ENCODE results near the gene PANK4.
"Not testable (repeated sequence)": the region's sequence is repeated elsewhere in the genome, so short reads cannot be mapped to it uniquely, and the experiment has no call there.

PANK4 gene

DNA sequence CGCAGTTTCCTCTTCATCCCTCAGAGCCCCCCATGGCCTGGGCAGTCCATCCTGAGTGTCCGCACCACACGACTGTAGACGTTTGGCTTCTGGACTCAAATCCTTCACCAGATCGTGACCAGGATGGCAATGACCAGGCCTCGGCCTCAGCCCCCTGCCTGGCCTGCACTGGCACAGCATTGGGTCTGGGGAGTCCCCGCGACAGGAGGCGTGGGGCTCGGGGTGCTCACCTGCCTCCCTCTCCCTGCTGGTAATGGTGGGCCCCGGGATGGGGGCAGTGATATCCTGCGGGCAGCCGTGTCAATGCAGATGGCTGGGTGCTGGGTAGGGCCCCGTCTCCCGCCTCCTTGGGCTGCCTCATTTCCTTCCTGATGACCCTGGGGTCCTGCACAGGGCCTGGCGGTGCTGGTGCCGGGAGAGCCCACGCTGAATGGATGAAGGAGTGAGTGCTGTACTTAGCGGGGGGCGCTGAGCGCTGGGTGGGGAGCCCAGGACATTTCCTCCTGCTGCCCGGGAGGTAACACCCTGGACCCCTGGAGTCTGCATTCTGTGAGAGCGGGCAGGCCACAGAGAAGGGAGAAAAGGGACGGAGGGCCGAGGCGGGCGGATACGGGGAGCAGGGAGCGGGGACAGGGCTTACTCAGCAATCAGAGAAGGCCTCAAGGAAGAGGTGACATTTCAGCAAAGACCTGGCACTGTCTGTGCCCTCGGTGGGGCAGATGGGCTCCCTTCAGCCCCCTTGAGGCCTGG is 27.6 kb upstream of the PANK4 start:
- H3K4me3 Mint-ChIP-seq, result no peak overlapping the region
- H3K27ac Mint-ChIP-seq, result peak overlapping the region; percentile 74

GRCh38 chr1:2553076-2553475 is 26.7 kb upstream of the PANK4 start:
- not testable (repeated sequence) for H3K9me3 Mint-ChIP-seq, DNase-seq, H3K4me3 Mint-ChIP-seq, H3K27me3 Mint-ChIP-seq, H3K27ac Mint-ChIP-seq
- Mint-ChIP-seq H3K36me3 (ENCODE audit: low read depth) (peaks cover 20% of the 10 kb centered on the region), H3K4me1 (ENCODE audit: low read depth) (peaks cover 51% of the 10 kb centered on the region)

More for the DNA sequence above, 27.6 kb upstream of the PANK4 start:
- Mint-ChIP-seq H3K9me3 (no peaks in the 10 kb centered on the region), H3K27me3 (no peaks in the 10 kb centered on the region), H3K36me3 (ENCODE audit: low read depth) (peaks cover 29% of the 10 kb centered on the region), H3K4me1 (ENCODE audit: low read depth) (peaks cover 52% of the 10 kb centered on the region)
- no peak for DNase-seq

DNA sequence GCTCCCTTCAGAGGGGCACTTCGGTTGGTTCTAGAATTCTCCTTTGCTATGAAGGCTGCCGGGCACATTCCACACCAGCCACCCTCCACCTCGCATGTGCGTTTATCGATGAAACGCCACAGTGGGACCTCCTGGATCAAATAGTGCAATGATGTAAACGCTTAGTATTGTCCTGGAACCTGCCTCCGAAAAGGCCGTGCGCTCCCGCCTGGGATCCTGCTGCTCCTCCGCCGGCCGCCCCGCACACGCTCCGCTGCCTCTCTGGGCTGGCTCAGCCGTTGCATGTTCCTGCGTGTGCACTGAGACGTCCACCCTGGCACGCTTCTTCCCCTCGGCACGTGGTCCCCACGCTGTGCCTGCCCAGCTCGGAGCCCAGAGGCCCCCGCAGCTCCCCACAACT is 25.8 kb upstream of the PANK4 start:
- no peaks in the 10 kb centered on the region for H3K9me3 Mint-ChIP-seq
- H3K27ac Mint-ChIP-seq, result no peak overlapping the region

DNA sequence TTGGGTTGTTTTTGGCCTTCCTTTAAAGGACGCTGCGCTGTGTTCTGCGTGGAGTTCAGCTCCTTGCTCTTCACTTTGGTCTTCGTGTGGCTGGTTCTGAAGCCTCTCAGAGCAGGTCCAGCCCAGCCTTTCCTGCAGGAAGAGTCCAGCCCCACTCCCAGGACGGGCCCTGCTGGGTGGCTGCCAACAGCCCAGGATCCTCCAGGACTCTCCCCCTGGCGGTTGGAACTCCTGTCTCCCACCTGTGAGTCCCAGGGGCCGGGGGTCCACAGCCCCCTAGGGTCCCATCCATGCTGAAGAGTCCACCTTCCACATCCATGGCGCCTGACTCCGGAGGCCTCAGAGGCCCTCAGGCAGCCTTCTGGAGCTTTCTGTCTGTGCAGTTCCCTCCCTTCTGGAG is 25.1 kb upstream of the PANK4 start:
- not testable (repeated sequence) for H3K36me3 Mint-ChIP-seq (ENCODE audit: low read depth); H3K9me3 Mint-ChIP-seq; H3K27ac Mint-ChIP-seq; H3K27me3 Mint-ChIP-seq; H3K4me3 Mint-ChIP-seq; DNase-seq
- peaks cover 52% of the 10 kb centered on the region for H3K4me1 Mint-ChIP-seq (ENCODE audit: low read depth)

More for the DNA sequence above, 25.8 kb upstream of the PANK4 start:
- peaks cover 53% of the 10 kb centered on the region for H3K4me1 Mint-ChIP-seq (ENCODE audit: low read depth)
- H3K27me3 Mint-ChIP-seq, result no peaks in the 10 kb centered on the region
- DNase-seq, result no peak
- no peak overlapping the region for H3K4me3 Mint-ChIP-seq
- H3K36me3 Mint-ChIP-seq (ENCODE audit: low read depth), result peaks cover 12% of the 10 kb centered on the region

DNA sequence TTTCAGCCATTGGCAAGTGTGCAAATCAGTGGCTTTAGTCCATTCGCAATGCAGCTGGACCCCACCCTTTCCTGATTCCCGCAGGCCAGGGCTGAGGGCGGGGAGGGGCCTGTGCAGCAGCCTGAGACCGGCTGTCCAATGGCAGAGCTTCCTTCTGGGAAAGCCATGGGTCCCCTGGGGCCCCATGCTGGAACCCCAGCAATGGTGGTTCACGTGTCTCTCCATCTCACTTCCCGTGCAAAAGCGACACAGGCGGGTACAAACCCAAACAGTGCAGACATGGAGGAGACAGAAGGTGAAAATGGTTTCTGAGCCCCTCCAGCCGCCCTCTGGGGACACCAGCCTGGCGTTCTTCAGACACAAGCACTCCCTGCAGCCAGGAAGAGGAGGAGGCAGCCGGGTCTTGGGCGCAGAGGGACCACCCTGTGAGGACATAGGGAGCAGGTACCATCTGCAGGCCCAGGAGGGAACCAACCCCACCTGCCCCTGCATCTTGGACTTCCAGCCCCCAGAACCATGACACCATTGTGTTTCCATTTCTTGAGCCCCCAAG is 24.0 kb upstream of the PANK4 start:
- not testable (repeated sequence) for H3K36me3 Mint-ChIP-seq (ENCODE audit: low read depth); H3K27me3 Mint-ChIP-seq; H3K9me3 Mint-ChIP-seq; H3K4me3 Mint-ChIP-seq; DNase-seq
- H3K27ac Mint-ChIP-seq, result peak overlapping the region; percentile 55
- peaks cover 47% of the 10 kb centered on the region for H3K4me1 Mint-ChIP-seq (ENCODE audit: low read depth)

GRCh38 chr1:2549367-2550029 is 23.1 kb upstream of the PANK4 start:
- Mint-ChIP-seq H3K27ac (peak overlapping the region; percentile 99), H3K4me3 (peak overlapping the region; percentile 80), H3K4me1 (ENCODE audit: low read depth) (peaks cover 43% of the 10 kb centered on the region)
- not testable (repeated sequence) for H3K9me3 Mint-ChIP-seq; H3K36me3 Mint-ChIP-seq (ENCODE audit: low read depth); DNase-seq; H3K27me3 Mint-ChIP-seq

GRCh38 chr1:2548068-2548589 is 21.7 kb upstream of the PANK4 start:
- peak; percentile 89 for DNase-seq
- peak overlapping the region; percentile 99 for H3K27ac Mint-ChIP-seq
- H3K4me1 Mint-ChIP-seq (ENCODE audit: low read depth), result peaks cover 41% of the 10 kb centered on the region
- no peaks in the 10 kb centered on the region for H3K27me3 Mint-ChIP-seq
- no peaks in the 10 kb centered on the region for H3K36me3 Mint-ChIP-seq (ENCODE audit: low read depth)
- no peaks in the 10 kb centered on the region for H3K9me3 Mint-ChIP-seq
- H3K4me3 Mint-ChIP-seq, result peak overlapping the region; percentile 80

DNA sequence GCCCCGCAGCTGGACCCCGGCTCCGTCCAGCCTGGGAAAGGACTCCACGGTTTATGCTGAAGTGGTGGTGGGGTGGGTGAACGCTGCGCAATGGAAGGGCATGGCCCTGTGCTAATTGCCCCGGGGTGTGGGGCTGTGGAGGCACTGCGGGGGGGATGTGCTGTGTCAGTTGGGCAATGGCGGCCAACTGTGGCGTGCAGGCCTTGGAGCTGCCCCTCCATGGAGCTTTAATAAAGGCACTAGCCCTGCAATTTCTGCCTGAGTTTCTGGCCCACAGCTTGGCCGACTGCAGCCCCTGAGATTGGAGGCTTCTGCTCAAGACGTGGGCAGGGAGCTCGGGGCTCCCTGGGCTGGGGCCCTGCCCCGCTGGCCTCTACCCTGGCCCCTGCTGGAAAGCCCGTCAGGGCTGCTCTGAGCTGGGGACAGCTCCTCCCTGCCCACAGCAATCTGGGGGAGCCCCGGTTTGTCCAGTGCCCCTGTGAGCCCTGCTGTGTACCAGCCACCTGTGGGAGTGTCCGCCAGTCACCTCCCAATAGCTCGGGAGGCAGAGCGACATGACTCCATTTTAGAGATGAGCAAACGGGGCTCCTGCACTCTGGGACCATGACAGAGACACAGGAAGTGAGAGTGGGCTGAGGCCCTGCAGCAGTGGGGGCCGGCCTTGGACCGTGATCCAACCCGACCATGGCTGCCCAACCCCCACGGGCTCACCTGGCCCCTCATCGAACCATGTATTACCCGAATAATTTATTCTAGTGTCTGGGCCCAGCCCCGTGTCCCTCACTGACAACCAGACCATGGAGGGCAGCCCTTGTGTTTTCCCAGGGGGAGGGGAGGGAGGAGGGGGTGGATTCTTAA is 21.0 kb upstream of the PANK4 start:
- Mint-ChIP-seq H3K4me3 (peak overlapping the region; percentile 80), H3K9me3 (no peaks in the 10 kb centered on the region), H3K4me1 (ENCODE audit: low read depth) (peaks cover 41% of the 10 kb centered on the region), H3K27me3 (no peaks in the 10 kb centered on the region), H3K27ac (peak overlapping the region; percentile 99), H3K36me3 (ENCODE audit: low read depth) (no peaks in the 10 kb centered on the region)
- DNase-seq, result no peak

DNA sequence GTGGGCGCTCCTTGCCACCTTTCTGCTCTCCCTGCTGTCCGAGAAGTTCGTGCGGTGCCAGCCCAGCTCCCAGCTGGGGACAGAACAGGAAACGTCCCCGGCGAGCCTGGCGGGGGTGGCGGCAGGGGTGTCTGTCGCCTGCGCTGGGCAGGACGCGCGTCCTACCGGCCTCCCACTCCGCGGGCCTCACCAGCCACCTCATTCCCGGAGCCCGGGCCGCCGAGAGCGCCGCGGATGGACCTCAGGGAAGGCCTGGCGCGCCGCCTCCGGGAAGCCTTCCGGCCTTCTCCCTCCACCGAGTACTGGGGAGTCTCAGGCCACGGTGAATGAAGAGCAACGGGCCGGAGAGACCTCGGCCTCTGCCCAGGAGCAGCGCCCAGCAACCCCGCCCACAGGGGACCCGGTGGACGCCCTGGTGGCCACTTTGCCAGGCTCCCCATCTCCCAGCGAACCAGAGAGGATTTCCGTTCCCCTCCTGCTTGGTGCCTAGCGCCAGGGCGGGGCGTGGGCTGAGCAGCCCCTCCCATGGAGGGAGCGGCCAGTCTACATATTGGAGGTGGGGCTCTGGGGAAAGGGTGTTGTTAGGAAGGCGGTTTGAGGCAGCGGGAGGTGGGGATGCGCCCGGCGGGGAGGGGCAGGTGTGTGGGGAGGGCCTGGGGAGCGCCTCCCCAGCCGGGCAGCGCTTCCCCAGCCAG is 20.3 kb upstream of the PANK4 start:
- H3K27me3 Mint-ChIP-seq, result no peaks in the 10 kb centered on the region
- peaks cover 41% of the 10 kb centered on the region for H3K4me1 Mint-ChIP-seq (ENCODE audit: low read depth)
- H3K9me3 Mint-ChIP-seq, result no peaks in the 10 kb centered on the region
- peak overlapping the region; percentile 99 for H3K27ac Mint-ChIP-seq
- DNase-seq, result peak; percentile 86
- peak overlapping the region; percentile 80 for H3K4me3 Mint-ChIP-seq
- H3K36me3 Mint-ChIP-seq (ENCODE audit: low read depth), result no peaks in the 10 kb centered on the region

GRCh38 chr1:2545754-2546514 is 19.5 kb upstream of the PANK4 start:
- peak; percentile 88 for DNase-seq
- H3K27ac Mint-ChIP-seq, result no peak overlapping the region
- peaks cover 41% of the 10 kb centered on the region for H3K4me1 Mint-ChIP-seq (ENCODE audit: low read depth)
- peaks cover 2% of the 10 kb centered on the region for H3K27me3 Mint-ChIP-seq
- H3K36me3 Mint-ChIP-seq (ENCODE audit: low read depth), result no peaks in the 10 kb centered on the region
- H3K9me3 Mint-ChIP-seq, result no peaks in the 10 kb centered on the region
- peak overlapping the region; percentile 80 for H3K4me3 Mint-ChIP-seq

DNA sequence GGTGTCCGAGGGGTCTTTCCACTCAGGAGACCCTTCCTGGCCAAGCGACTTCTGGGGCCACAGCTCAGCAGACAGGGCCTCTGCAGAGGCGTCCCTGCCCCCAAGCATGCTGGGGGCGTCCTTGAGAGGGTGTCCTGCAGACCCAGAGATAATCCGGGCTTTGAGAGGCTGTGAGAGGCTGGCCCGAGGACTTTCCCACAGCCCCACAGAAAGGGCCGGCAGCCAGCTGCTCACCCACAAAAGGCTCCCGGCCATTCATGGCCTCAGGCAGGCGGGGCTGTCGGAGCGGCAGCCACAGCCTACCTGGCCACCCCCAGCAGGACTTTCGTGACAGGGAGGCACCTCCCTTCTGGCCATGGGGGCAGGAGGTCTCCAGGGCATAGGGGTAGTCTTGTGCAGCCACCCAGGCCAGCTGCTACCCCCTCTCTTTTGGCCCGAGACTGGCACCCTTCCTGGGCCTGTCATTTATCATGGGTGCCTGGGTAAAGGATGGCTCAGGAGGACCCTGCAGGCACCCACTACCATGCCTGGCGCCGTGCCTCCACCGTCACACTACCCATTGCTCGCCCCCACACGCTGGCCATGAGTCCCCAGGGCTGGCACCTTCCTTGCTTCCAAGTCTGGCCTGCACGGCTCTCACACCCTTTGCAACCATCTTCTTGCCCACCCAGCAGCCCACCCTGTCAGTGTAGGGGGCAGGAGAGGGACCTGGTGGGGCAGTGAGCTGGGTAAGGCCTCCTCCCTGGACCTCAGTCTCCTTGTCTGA is 18.7 kb upstream of the PANK4 start:
- Mint-ChIP-seq H3K9me3 (no peaks in the 10 kb centered on the region), H3K27me3 (peaks cover 2% of the 10 kb centered on the region), H3K36me3 (ENCODE audit: low read depth) (no peaks in the 10 kb centered on the region), H3K27ac (no peak overlapping the region), H3K4me3 (no peak overlapping the region), H3K4me1 (ENCODE audit: low read depth) (peaks cover 39% of the 10 kb centered on the region)
- no peak for DNase-seq

- Mint-ChIP-seq H3K4me1 (ENCODE audit: low read depth) (peaks cover 33% of the 10 kb centered on the region), H3K27ac (no peak overlapping the region), H3K36me3 (ENCODE audit: low read depth) (no peaks in the 10 kb centered on the region), H3K9me3 (no peaks in the 10 kb centered on the region), H3K27me3 (peaks cover 2% of the 10 kb centered on the region), H3K4me3 (no peak overlapping the region)
- no peak for DNase-seq
Observed at GRCh38 chr1:2544093-2544874, 17.9 kb upstream of the PANK4 start.
